ENCODE results near the gene TUBA4B.

TUBA4B gene

DNA sequence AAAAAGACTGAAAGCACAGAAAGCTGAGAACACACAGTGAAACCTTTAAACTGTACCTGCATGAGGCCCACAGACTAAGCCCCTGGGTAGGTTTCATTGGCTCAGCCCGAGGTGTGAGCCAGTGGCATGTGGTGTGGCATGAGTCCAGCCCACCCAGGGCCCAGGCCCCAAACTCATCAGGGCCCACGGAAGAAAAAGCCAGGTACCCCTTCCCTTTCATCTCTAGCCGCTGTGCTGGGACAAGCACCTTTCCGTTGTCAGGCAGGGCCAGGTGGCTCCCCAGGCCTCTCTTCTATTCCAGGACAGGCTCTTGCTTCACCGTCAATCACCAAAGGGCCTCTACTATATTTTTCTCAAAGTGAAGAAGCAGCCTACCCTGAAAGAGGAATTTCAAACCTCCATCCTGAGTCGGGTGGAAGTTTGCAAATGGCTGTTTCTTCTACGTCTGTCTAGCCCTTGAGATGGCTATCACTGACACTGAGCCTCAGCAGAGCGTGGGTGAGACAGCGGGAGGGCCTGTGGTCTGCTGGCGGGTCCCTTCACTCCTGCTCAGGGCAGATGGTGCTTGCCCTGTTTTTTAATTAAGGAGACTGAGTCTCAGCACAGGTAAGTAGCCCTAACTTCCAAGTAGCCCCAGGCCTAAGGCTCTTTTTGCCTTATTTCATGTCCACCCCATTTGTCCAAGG lies 34.7 kb downstream of the TUBA4B start:
- H3K18ac ChIP-seq (ENCODE audit: low read length): no peak overlapping the region
- H2BK12ac ChIP-seq (ENCODE audit: low read length): no peak overlapping the region
- H3K4ac ChIP-seq (ENCODE audit: low read depth, low read length): no peak overlapping the region
- no peak for DNase-seq
- no peak overlapping the region for H2AFZ ChIP-seq (ENCODE audit: insufficient read depth, low read length, poor library complexity)
- no peaks in the 10 kb centered on the region for H3K27me3 ChIP-seq (ENCODE audit: insufficient read depth, low read length)
- H2AK5ac ChIP-seq (ENCODE audit: low read length): no peak overlapping the region
- no peak overlapping the region for H3K14ac ChIP-seq (ENCODE audit: low read length)
- no peak overlapping the region for H3K4me3 ChIP-seq (ENCODE audit: low read depth, low read length)
- no peak overlapping the region for H4K8ac ChIP-seq (ENCODE audit: low read depth, low read length)
- peaks cover 3% of the 10 kb centered on the region for H3K79me2 ChIP-seq (ENCODE audit: control insufficient read depth, insufficient read depth, low read length, poor library complexity)
- H4K91ac ChIP-seq (ENCODE audit: low read depth, low read length): peak overlapping the region; percentile 33
- no peak overlapping the region for H3K23ac ChIP-seq (ENCODE audit: low read length)
- H4K12ac ChIP-seq (ENCODE audit: low read depth, low read length): no peak overlapping the region
- WGBS (ENCODE audit: extremely low coverage, insufficient coverage, insufficient read length): no CpG with 5 or more reads among the region's 10 CpGs
- peak overlapping the region; percentile 78 for H3K27ac ChIP-seq (ENCODE audit: low read depth, low read length)
- H3K79me1 ChIP-seq (ENCODE audit: low read length): peaks cover 11% of the 10 kb centered on the region
- H3K36me3 ChIP-seq (ENCODE audit: control insufficient read depth in 1 of 2, insufficient read depth in 2 of 2, low read length in 2 of 2): peaks cover 23 to 33% of the 10 kb centered on the region in 2 experiments
- peak overlapping the region; percentile 18 for H2BK5ac ChIP-seq (ENCODE audit: low read depth, low read length, poor library complexity)
- no peaks in the 10 kb centered on the region for H3K9me3 ChIP-seq (ENCODE audit: insufficient read depth, low read depth, low read length)
- no peak overlapping the region for H3K9ac ChIP-seq (ENCODE audit: low read length)
- H3K4me1 ChIP-seq (ENCODE audit: control insufficient read depth in 1 of 2, insufficient read depth in 2 of 2, low read length in 2 of 2): peaks cover 14 to 20% of the 10 kb centered on the region in 2 experiments
- H2BK120ac ChIP-seq (ENCODE audit: insufficient read depth, low read length, poor library complexity): peak overlapping the region; percentile 35
- no peak overlapping the region for H3K4me2 ChIP-seq (ENCODE audit: low read length)

- Histone ChIP-seq H3K4ac (ENCODE audit: low read depth, low read length) (no peak overlapping the region), H3K36me3 (ENCODE audit: control insufficient read depth in 1 of 2, insufficient read depth in 2 of 2, low read length in 2 of 2) (peaks cover 10 to 20% of the 10 kb centered on the region in 2 experiments), H3K27ac (ENCODE audit: low read depth, low read length) (no peak overlapping the region), H3K79me2 (ENCODE audit: control insufficient read depth, insufficient read depth, low read length, poor library complexity) (peaks cover 3% of the 10 kb centered on the region), H2BK12ac (ENCODE audit: low read length) (no peak overlapping the region), H3K4me2 (ENCODE audit: low read length) (no peak overlapping the region), H2BK5ac (ENCODE audit: low read depth, low read length, poor library complexity) (no peak overlapping the region), H3K9ac (ENCODE audit: low read length) (no peak overlapping the region), H3K79me1 (ENCODE audit: low read length) (peaks cover 11% of the 10 kb centered on the region), H2AK5ac (ENCODE audit: low read length) (no peak overlapping the region), H2BK120ac (ENCODE audit: insufficient read depth, low read length, poor library complexity) (no peak overlapping the region), H3K4me3 (ENCODE audit: low read depth, low read length) (no peak overlapping the region), H2AFZ (ENCODE audit: insufficient read depth, low read length, poor library complexity) (no peak overlapping the region), H4K12ac (ENCODE audit: low read depth, low read length) (no peak overlapping the region), H3K4me1 (ENCODE audit: control insufficient read depth in 1 of 2, insufficient read depth in 2 of 2, low read length in 2 of 2) (peaks cover 14 to 20% of the 10 kb centered on the region in 2 experiments), H4K8ac (ENCODE audit: low read depth, low read length) (no peak overlapping the region), H3K9me3 (ENCODE audit: insufficient read depth, low read depth, low read length) (no peaks in the 10 kb centered on the region), H3K18ac (ENCODE audit: low read length) (no peak overlapping the region), H3K23ac (ENCODE audit: low read length) (no peak overlapping the region), H4K91ac (ENCODE audit: low read depth, low read length) (no peak overlapping the region), H3K27me3 (ENCODE audit: insufficient read depth, low read length) (no peaks in the 10 kb centered on the region), H3K14ac (ENCODE audit: low read length) (no peak overlapping the region)
- no peak for DNase-seq
- WGBS (ENCODE audit: extremely low coverage, insufficient coverage, insufficient read length): no CpG with 5 or more reads among the region's 6 CpGs
Measured at GRCh38 chr2:219289195-219289536, 36.1 kb downstream of the TUBA4B start.

DNA sequence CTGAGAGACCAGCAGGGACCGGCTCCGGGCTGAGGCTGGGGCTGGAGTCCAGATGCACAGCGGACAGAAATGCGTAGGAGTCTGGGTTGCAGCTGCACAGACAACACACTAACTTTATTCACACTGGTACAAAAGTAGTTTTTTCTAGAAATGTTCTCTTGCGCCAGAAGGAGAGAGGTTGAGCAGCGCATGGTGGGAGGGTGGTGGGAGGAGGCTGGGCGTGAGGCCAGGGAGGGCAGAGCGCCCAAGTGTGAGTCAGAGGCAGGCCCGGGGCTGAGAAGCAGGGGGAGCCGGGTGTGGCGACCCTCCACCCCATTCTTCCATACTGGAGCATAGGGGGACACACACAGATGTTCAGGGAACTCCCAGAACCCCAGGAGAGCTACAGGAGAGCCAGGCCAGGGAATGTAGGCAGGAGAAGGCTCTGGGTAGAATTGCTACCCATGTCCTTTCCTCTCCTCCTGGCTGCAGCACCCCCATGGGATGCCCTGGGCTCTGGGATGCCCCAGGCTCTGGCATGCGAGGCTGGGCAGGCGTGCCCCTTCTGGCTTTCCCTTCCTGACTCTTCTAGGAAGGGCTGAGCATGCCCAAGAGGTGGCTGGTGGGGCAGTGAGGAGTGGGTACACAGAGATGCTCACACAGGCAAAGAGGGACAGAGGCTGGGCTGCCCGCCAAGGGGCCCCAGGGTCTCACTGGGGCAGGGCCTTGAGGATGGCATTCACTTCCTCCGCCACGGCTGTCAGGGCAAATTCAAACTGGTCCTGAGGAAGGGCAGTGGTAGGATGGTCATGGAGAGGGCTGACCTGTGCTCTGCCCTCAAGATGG lies 36.7 kb downstream of the TUBA4B start:
- Histone ChIP-seq H3K9me3 (ENCODE audit: insufficient read depth, low read depth, low read length) (no peaks in the 10 kb centered on the region), H3K79me2 (ENCODE audit: control insufficient read depth, insufficient read depth, low read length, poor library complexity) (peaks cover 3% of the 10 kb centered on the region), H2AFZ (ENCODE audit: insufficient read depth, low read length, poor library complexity) (no peak overlapping the region), H3K4me3 (ENCODE audit: low read depth, low read length) (no peak overlapping the region), H3K4me2 (ENCODE audit: low read length) (no peak overlapping the region), H3K18ac (ENCODE audit: low read length) (no peak overlapping the region), H2AK5ac (ENCODE audit: low read length) (no peak overlapping the region), H3K79me1 (ENCODE audit: low read length) (peaks cover 15% of the 10 kb centered on the region), H2BK120ac (ENCODE audit: insufficient read depth, low read length, poor library complexity) (no peak overlapping the region), H2BK12ac (ENCODE audit: low read length) (no peak overlapping the region), H2BK5ac (ENCODE audit: low read depth, low read length, poor library complexity) (no peak overlapping the region), H3K14ac (ENCODE audit: low read length) (no peak overlapping the region), H3K23ac (ENCODE audit: low read length) (no peak overlapping the region), H3K36me3 (ENCODE audit: control insufficient read depth in 1 of 2, insufficient read depth in 2 of 2, low read length in 2 of 2) (peaks cover 5 to 15% of the 10 kb centered on the region in 2 experiments), H3K27ac (ENCODE audit: low read depth, low read length) (no peak overlapping the region), H3K4ac (ENCODE audit: low read depth, low read length) (no peak overlapping the region), H3K27me3 (ENCODE audit: insufficient read depth, low read length) (no peaks in the 10 kb centered on the region), H4K12ac (ENCODE audit: low read depth, low read length) (no peak overlapping the region), H4K91ac (ENCODE audit: low read depth, low read length) (no peak overlapping the region), H4K8ac (ENCODE audit: low read depth, low read length) (no peak overlapping the region), H3K4me1 (ENCODE audit: control insufficient read depth in 1 of 2, insufficient read depth in 2 of 2, low read length in 2 of 2) (peaks cover 14 to 22% of the 10 kb centered on the region in 2 experiments), H3K9ac (ENCODE audit: low read length) (no peak overlapping the region)
- no CpG with 5 or more reads among the region's 16 CpGs for WGBS (ENCODE audit: extremely low coverage, insufficient coverage, insufficient read length)
- DNase-seq: no peak

DNA sequence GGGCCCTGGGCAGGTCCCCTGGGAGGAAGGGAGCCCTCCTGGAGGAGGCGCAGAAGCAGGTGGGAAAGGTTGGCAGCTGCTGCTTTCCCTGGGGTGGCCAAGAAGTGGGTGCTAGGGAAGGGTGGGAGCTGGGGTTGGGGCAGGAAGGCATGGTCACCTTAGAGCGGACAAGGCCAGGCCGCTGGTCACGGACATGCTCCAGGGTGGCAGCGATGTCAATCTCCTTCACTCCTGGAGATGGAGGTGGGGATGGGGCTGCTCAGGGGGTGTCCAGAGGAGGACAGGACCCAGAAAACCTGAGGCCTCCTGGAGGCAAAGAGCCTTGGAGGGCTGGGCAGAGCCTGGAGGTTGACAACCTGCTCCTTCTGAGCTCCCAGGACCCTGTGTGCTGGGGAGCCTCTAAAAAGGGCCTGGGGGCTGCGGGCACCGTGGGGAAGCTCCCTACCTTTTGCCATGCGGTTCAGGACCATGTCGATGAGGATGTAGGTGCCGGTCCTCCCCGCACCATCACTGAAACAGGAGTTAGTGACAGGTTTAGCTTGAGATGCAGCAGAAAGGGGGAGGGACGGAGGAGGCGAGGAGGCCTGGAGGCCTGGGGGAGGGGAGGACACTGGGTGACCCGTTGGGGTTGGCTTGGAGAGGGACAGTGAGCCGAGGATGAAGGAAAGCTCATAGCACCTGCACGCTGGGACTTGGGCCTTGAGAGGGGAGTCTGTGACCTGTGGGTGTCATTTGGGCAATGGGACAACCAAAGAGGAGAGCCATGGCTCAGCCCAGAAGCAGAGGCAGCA lies 37.5 kb downstream of the TUBA4B start:
- Histone ChIP-seq H3K9me3 (ENCODE audit: insufficient read depth, low read depth, low read length) (no peaks in the 10 kb centered on the region), H3K36me3 (ENCODE audit: control insufficient read depth in 1 of 2, insufficient read depth in 2 of 2, low read length in 2 of 2) (peaks cover 2 to 6% of the 10 kb centered on the region in 2 experiments), H3K4me1 (ENCODE audit: control insufficient read depth in 1 of 2, insufficient read depth in 2 of 2, low read length in 2 of 2) (peaks cover 18 to 23% of the 10 kb centered on the region in 2 experiments), H3K18ac (ENCODE audit: low read length) (no peak overlapping the region), H3K27me3 (ENCODE audit: insufficient read depth, low read length) (no peaks in the 10 kb centered on the region), H4K12ac (ENCODE audit: low read depth, low read length) (no peak overlapping the region), H2BK12ac (ENCODE audit: low read length) (no peak overlapping the region), H3K23ac (ENCODE audit: low read length) (no peak overlapping the region), H3K14ac (ENCODE audit: low read length) (no peak overlapping the region), H3K79me1 (ENCODE audit: low read length) (peaks cover 15% of the 10 kb centered on the region), H3K4me3 (ENCODE audit: low read depth, low read length) (no peak overlapping the region), H2BK120ac (ENCODE audit: insufficient read depth, low read length, poor library complexity) (no peak overlapping the region), H3K9ac (ENCODE audit: low read length) (no peak overlapping the region), H4K91ac (ENCODE audit: low read depth, low read length) (no peak overlapping the region), H4K8ac (ENCODE audit: low read depth, low read length) (no peak overlapping the region), H3K4ac (ENCODE audit: low read depth, low read length) (no peak overlapping the region), H3K79me2 (ENCODE audit: control insufficient read depth, insufficient read depth, low read length, poor library complexity) (peaks cover 3% of the 10 kb centered on the region), H2AK5ac (ENCODE audit: low read length) (no peak overlapping the region), H2BK5ac (ENCODE audit: low read depth, low read length, poor library complexity) (no peak overlapping the region), H2AFZ (ENCODE audit: insufficient read depth, low read length, poor library complexity) (no peak overlapping the region), H3K4me2 (ENCODE audit: low read length) (no peak overlapping the region), H3K27ac (ENCODE audit: low read depth, low read length) (no peak overlapping the region)
- WGBS (ENCODE audit: extremely low coverage, insufficient coverage, insufficient read length): no CpG with 5 or more reads among the region's 16 CpGs
- no peak for DNase-seq

Measured in trophoblast cell (in vitro differentiated cells and primary cell).